HG03558 (cell line): ENCODE data around the gene GBP1.
"Not testable (repeated sequence)": the region's sequence is repeated elsewhere in the genome, so short reads cannot be mapped to it uniquely, and the experiment has no call there.

Experiments used
- ATAC-seq: cut with Tn5 transposase; IDR thresholded peaks from one replicate; pipeline ENCODE4 v1.9.1; 2021; ENCODE audit warnings: moderate number of reproducible peaks; ENCODE audit not compliant: unreplicated experiment; ENCODE audit errors: extremely low read depth

Gene GBP1

DNA sequence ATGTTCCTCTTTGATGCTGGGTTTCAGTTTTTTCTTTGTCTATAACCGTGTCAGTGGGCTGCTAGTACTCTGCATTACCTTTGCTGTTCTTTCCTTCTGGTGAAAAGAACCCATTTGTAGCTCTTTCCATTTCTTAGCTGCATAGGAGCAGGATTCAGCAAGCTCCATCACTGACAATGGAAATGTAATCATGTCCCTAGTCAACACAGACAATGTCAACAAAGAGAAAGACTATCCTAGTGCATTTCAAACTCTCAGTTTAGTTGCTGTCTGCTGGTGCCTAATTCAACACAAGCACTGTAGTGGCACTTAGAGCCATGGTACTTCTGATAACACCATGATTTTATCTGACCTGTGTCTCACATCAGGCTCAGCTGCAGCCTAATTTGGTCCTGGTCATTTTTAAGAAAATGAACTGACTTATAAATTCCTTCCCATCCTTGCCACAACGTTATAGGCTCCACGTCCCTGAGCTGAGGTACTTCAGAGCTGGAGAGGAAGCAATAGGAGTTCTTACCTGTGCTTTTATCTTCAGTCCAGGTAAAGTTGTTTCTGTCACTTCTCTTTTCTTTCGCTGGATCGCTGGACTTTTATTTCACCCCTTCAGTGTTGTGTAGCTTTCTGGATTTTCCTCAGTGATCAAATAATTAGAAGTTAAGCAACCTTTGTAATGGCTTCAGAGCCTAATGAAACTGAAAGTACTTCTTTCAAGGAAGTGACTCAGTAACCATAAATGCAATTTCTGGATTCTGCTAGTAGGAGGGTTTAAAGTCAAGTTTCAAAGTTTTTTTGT, 42.6 kb downstream of the GBP1 start, which contains the start of gene GBP3:
TSS of gene GBP3 (minus strand) at position 700 of the 793 bp plus-strand sequence. CDS start 2,145 bp downstream, outside the sequence.
- peak; percentile 77 for ATAC-seq

GRCh38 chr1:89018318-89018717, 46.7 kb downstream of the GBP1 start:
- ATAC-seq = not testable (repeated sequence)

- no peak for ATAC-seq
Measured at GRCh38 chr1:89008511-89008910, 56.5 kb downstream of the GBP1 start.

DNA sequence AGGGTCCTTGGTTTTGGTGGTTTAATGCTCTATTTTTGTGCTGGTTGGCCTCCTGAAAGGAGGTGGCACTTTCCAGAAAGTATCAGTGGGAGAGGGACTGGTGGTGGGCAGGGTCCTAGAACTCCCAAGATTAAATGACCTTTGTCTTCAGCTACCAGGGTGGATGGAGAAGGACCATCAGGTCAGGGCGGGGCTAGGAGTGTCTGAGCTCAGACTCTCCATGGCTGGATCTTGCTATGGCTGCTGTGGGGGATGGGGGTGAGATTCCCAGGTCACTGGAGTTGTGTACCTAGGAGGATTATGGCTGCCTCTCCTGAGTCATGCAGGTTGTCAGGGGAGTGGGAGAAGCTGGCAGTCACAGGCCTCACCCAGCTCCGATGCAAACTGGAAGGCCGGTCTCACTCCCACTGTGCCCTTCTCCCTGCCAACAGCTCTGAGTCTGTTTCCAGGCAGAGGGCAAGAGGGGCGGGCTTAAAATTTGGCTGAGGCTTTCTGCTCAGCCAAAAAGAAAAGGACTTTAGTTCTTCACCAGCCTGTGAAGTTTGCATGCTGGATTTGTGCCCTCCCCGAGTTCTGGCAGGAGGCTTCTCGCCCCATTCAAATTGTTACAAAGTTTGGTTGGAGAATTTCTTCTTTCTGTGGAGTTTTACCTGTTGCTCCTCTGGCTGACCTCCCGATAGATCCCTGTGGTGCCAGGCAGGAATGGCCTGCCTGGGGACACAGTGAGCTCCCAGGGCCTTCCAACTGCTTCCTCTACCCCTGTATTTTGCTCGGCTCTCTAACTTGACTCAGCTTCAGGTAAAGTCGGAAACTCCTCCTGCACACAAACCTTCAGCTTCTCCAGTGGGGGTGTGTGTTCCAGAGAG, 59.5 kb downstream of the GBP1 start:
- ATAC-seq = no peak
